WI38 (cell line): ENCODE results near the gene GMDS.

ENCODE experiments used
- H3K4me3 ChIP-seq: 2 replicates; pipeline ENCODE4 v1.5.1; 2011; ENCODE audit warnings: low read depth, mild to moderate bottlenecking, control low read depth, low read length
- TF ChIP-seq, protein P1 (sequence below): IDR thresholded peaks from 2 replicates; pipeline ENCODE4 v1.5.1; 2012; ENCODE audit warnings: low read depth, mild to moderate bottlenecking, control low read depth, low read length

The GMDS gene

DNA sequence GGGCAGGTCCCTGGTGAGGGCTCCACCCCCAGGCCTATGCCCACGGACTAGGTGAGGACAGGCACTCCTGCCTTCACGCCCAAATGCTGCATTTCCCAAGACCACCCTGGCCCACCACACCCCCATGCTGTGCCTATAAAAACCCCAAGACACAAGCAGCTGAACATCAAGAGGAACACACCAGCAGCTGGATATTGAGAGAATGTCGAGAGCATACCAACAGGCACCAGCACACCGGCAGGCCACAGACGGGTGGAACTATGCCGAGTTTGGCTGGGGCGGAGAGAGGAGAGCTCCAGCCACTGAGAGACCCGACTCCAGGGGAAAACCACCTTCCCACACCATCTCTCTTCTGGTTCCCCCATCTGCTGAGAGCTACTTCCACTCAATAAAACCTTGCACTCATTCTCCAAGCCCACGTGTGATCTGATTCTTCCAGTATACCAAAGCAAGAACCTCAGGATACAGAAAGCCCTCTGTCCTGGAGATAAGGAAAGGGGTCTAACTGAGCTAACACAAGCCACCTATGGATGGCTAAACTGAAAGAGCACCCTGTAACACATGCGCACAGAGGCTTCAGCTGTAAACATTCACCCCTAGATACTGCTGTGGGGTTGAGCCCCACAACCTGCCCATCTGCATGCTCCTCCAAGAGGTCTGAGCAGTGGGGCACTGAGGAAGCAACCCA, 319.5 kb downstream of the GMDS start:
- H3K4me3 ChIP-seq: no peak overlapping the region
- TF ChIP-seq, protein P1, sequence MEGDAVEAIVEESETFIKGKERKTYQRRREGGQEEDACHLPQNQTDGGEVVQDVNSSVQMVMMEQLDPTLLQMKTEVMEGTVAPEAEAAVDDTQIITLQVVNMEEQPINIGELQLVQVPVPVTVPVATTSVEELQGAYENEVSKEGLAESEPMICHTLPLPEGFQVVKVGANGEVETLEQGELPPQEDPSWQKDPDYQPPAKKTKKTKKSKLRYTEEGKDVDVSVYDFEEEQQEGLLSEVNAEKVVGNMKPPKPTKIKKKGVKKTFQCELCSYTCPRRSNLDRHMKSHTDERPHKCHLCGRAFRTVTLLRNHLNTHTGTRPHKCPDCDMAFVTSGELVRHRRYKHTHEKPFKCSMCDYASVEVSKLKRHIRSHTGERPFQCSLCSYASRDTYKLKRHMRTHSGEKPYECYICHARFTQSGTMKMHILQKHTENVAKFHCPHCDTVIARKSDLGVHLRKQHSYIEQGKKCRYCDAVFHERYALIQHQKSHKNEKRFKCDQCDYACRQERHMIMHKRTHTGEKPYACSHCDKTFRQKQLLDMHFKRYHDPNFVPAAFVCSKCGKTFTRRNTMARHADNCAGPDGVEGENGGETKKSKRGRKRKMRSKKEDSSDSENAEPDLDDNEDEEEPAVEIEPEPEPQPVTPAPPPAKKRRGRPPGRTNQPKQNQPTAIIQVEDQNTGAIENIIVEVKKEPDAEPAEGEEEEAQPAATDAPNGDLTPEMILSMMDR: no peak

DNA sequence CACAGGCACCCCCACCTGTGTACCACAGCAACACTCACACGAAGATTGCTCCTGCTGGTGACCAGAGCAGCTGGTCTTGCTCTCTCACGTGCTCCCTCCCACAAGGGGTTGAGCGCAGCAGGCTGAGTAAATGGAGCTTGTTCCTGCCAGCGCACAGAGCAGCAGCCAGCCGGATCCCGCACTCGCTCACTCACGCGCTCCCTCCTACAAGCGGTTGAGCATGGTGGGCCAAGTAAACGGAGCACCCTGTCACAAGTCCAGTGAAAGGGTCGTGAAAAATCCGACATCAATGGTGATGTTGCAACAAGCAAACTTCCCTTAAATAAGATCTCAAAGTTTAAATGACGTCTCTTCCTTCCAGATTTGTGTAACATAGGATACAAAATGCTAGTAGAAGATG, 322.0 kb downstream of the GMDS start:
- TF ChIP-seq, protein P1: no peak
- H3K4me3 ChIP-seq: no peak overlapping the region

DNA sequence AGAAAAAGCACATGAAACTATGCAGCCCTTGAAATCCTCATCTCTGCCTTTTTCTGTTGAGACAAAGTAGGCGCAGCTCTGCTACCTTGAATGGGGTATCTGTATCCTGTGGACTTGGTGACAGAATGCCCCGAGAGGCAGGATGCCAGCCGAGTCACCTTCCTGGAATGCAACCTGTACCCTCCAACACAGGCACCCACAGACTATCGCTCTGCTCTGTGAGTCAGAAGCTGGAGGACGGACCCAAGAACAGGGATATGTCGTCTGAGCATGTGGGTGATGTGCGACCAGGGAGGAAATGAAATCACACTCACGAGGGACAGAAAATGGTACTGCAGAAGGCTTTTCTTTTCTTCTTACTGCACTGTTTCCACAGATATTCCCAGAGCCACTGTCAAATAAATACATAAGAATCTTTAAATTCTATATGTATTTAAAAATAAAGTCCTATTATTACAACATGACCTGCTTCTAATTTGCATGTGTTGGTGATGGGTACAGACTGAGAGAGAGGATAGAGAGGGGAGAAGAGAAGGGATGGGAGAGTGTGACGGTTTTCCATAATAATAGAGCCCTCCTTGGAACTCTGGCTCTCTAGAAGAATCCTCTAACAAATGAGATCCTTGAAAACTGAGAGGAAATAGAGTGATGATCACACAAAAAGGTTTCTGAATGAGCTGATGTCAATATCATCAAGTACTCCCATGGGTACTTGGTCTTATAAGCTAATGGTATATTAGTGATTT, 327.6 kb downstream of the GMDS start:
- no peak overlapping the region for H3K4me3 ChIP-seq
- TF ChIP-seq, protein P1: no peak

DNA sequence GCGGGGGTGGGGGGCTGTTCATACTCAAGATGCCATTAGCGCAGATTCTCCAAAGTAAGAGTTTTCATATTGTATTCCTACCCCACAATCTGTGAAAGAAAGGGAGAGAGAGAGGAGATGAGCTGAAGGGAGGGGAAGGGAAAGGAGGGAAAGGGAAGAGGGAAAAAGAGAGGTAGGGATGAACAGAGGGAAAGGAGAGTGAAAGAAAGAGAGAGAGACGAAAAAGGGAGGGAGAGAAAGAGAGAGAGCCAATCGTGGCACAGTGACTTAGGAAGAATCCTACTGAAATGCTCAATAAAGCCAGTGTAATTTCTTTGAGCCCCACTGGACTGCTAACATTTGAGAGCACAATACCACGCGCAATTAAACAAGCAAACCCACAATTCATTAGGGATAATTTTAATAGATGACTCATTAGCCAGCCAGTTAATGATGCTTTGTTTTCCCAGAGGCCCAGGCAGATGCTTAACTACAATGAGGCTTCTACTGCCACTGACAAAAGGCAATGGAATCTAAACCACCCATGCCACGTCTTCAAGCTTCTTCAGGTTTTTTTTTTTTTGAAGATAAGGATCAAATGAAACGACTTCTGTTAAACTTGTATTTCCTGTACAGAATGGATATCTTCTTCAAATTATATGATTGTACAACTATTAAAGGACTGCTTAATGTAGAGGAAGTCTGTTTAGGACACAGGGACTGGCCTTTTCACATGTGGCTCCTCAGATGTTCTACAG, 328.9 kb downstream of the GMDS start:
- no peak overlapping the region for H3K4me3 ChIP-seq
- TF ChIP-seq, protein P1: no peak

DNA sequence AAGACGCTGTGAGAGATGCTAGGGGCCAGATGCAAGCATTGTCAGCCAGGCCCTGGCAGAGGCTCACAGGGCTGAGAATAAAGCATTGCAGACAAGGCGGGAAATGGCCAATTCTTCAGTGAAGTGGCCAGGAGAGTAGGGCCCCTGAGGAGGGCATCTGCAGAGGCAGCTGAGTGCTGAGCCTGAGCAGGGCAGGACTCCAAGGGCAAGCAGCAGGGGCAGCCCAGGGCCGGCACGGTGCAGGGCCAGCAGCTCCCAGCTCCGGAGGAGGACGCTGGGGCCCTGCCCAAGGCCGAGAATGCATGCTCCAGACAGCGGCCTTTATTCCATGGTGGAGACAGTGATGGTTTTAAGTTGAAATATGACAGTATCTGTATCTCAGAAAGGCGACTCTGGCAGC, 330.2 kb downstream of the GMDS start:
- H3K4me3 ChIP-seq: no peak overlapping the region
- TF ChIP-seq, protein P1: no peak

DNA sequence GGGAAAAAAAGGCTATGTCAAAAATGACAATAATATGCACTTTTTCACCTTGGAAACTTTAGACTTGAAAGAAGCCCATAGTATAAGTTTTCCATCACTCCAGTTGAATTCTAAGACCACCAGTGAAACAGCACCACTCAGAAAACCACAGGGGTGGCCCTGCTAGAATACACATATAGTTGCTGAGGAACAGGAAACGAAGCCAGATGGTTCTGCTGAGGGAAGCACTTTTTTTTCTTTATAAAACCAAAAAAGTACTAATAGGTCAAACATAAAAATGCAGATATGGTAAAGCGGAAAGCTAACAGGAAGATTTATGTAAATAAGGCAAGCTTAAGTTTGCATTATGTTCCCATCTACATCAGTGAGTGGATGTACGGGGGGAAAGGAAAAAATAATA, 331.8 kb downstream of the GMDS start:
- H3K4me3 ChIP-seq: no peak overlapping the region
- TF ChIP-seq, protein P1: no peak

DNA sequence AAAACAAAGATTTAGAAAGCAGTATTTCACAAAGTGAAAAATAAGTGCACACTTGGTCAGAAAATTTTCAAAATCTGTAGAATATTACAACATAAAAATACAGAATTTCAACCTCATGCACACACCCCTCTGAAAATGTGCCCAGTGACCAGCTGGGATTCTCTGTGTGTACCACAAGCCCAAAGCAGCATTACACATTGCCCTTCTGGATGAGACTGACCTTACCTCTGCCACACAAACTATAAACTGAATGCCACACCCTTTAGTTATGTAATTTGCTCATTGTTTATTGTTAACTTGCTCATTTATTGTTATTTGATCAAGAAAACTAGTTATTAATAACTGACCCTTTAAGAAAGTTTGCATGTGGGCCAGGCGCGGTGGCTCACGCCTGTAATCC, 332.7 kb downstream of the GMDS start:
- TF ChIP-seq, protein P1: no peak

More for the DNA sequence above, 332.7 kb downstream of the GMDS start:
- H3K4me3 ChIP-seq: no peak overlapping the region
